ENCODE results near the gene ZNF816.
"Not testable (repeated sequence)": the region's sequence is repeated elsewhere in the genome, so short reads cannot be mapped to it uniquely, and the experiment has no call there.

ZNF816 gene

DNA sequence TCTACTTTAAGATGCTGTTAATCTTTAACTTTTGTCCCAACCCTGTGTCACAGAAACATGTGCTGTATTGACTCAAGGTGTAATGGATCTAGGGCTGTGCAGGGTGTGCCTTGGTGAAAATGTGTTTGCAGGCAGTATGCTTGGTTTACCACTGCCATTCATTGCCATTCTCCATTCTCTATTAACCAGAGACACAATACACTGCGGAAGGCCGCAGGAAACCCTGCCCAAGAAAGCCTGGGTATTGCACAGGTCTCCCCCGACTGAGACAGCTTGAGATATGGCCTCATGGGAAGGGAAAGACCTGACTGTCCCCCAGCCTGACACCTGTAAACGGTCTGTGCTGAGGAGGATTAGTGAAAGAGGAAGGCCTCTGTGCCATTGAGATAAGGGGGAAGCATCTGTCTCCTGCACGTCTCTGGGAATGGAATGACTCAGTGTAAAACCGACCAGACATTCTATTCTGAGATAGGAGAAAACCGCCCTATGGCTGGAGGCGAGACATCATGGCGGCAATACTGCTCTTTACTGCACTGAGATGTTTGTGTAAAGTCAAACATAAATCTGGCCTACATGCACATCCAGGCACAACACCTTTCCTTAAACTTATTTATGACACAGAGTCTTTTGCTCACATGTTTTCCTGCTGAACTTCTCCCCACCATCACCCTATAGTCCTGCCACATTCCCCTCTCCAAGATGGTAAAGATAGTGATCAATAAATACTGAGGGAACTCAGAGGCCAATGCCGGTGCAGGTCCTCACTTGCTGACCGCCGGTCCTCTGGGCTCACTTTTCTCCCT is 26.3 kb downstream of the ZNF816 start:
- peaks cover 0 to 8% of the 10 kb centered on the region in 2 donors for H3K36me3 ChIP-seq (ENCODE audit: control insufficient read depth in 1 of 2, insufficient read depth in 2 of 2, low read length in 2 of 2)
- H3K4me1 ChIP-seq (ENCODE audit: control insufficient read depth in 1 of 2, insufficient read depth in 2 of 2, low read length in 2 of 2), result no peaks in the 10 kb centered on the region
- peaks cover 5 to 13% of the 10 kb centered on the region in 2 donors for H3K9me3 ChIP-seq (ENCODE audit: control insufficient read depth in 1 of 2, low read length in 2 of 2)
- no peak overlapping the region for H3K27ac ChIP-seq (ENCODE audit: low read depth, low read length)
- H3K27me3 ChIP-seq (ENCODE audit: control insufficient read depth in 1 of 2, insufficient read depth in 2 of 2, low read length in 2 of 2), result no peaks in the 10 kb centered on the region
- no peak overlapping the region for H3K9ac ChIP-seq (ENCODE audit: low read depth in 1 of 2, low read length in 2 of 2)
- no peak overlapping the region for H3K4me3 ChIP-seq (ENCODE audit: low read depth in 1 of 2, low read length in 2 of 2)

DNA sequence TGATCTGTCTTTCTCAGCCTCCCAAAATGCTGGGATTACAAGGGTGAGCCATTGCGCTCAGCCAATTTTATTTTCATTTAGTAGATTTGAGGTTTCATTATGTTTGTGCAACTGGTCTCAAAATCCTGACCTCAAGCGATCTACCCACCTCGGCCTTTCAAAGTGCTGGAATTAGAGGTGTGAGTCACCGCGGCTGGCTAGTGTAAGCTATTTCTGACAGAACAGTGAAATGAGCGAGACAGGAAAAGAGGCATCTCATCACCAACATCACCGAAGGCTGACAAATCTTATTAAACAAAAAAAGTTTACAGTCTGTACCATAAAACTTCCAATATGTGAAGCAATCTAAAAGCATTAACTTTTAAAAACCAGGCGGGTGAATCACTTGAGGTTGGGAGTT is 27.2 kb downstream of the ZNF816 start:
- Histone ChIP-seq H3K4me1 (ENCODE audit: control insufficient read depth in 1 of 2, insufficient read depth in 2 of 2, low read length in 2 of 2) (no peaks in the 10 kb centered on the region), H3K9ac (ENCODE audit: low read depth in 1 of 2, low read length in 2 of 2) (no peak overlapping the region), H3K27me3 (ENCODE audit: control insufficient read depth in 1 of 2, insufficient read depth in 2 of 2, low read length in 2 of 2) (no peaks in the 10 kb centered on the region), H3K4me3 (ENCODE audit: low read depth in 1 of 2, low read length in 2 of 2) (no peak overlapping the region), H3K36me3 (ENCODE audit: control insufficient read depth in 1 of 2, insufficient read depth in 2 of 2, low read length in 2 of 2) (peaks cover 0 to 8% of the 10 kb centered on the region in 2 donors), H3K27ac (ENCODE audit: low read depth, low read length) (no peak overlapping the region), H3K9me3 (ENCODE audit: control insufficient read depth in 1 of 2, low read length in 2 of 2) (peaks cover 5 to 13% of the 10 kb centered on the region in 2 donors)

DNA sequence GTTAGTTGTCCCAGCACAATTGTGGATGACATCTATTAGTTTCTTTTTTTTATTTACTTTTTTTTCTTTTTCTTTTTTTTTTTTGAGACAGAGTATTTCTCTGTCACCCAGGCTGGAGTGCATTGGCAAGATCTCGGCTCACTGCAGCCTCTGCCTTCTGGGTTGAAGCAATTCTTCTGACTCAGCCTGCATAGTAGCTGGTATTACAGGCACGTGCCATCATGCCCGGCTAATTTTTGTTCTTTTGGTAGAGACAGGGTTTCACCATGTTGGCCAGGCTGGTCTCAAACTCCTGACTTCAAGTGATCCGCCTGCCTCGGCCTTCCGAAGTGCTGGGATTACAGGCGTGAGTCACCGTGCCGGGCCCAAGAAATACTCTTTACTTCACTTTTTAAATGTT is 38.0 kb downstream of the ZNF816 start:
- not testable (repeated sequence) for H3K27me3 ChIP-seq (ENCODE audit: control insufficient read depth in 1 of 2, insufficient read depth in 2 of 2, low read length in 2 of 2); H3K9ac ChIP-seq (ENCODE audit: low read depth in 1 of 2, low read length in 2 of 2); H3K9me3 ChIP-seq (ENCODE audit: control insufficient read depth in 1 of 2, low read length in 2 of 2); H3K27ac ChIP-seq (ENCODE audit: low read depth, low read length); H3K4me3 ChIP-seq (ENCODE audit: low read depth in 1 of 2, low read length in 2 of 2)
- H3K4me1 ChIP-seq (ENCODE audit: control insufficient read depth in 1 of 2, insufficient read depth in 2 of 2, low read length in 2 of 2), result peaks cover 0 to 19% of the 10 kb centered on the region in 2 donors
- peaks cover 3 to 21% of the 10 kb centered on the region in 2 donors for H3K36me3 ChIP-seq (ENCODE audit: control insufficient read depth in 1 of 2, insufficient read depth in 2 of 2, low read length in 2 of 2)

DNA sequence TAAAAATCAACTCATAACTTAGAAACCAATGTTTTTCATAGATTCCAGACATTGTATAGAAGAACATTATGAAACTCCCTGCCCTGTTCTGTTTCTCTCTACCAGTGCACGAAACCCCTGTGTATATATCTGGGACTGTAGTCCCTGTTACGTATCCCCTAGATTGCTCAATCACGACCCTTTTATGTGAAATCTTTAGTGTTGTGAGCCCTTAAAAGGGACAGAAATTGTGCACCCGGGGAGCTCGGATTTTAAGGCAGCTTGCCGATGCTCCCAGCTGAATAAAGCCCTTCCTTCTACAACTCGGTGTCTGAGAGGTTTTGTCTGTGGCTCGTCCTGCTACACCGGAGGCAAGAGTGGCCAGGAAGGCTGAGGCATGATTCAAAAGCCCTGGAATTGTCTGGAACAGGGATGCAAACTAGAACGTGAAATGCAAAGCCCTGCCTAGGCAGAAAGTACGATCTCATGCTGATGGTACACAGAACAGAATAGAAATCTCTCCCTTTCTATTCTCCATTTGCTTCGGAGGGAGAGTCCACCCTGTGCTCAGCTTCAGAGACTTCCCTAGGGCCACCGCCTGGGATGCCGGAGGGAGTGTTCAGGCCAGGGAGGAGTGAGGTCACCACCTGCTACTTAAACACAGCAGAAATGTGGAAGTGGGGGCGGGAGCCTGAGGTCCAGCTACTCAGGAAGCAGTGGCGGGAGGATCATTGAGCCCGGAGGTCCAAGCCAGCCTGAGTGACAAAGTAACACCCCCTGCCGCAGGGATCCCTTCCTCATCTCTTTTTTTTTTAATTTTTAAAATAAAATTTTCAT is 38.7 kb downstream of the ZNF816 start:
- Histone ChIP-seq H3K4me1 (ENCODE audit: control insufficient read depth in 1 of 2, insufficient read depth in 2 of 2, low read length in 2 of 2) (peaks cover 0 to 19% of the 10 kb centered on the region in 2 donors), H3K4me3 (ENCODE audit: low read depth in 1 of 2, low read length in 2 of 2) (peak overlapping the region; percentile 84 to 98), H3K36me3 (ENCODE audit: control insufficient read depth in 1 of 2, insufficient read depth in 2 of 2, low read length in 2 of 2) (peaks cover 3 to 15% of the 10 kb centered on the region in 2 donors), H3K27me3 (ENCODE audit: control insufficient read depth in 1 of 2, insufficient read depth in 2 of 2, low read length in 2 of 2) (no peaks in the 10 kb centered on the region), H3K27ac (ENCODE audit: low read depth, low read length) (peak overlapping the region; percentile 20), H3K9me3 (ENCODE audit: control insufficient read depth in 1 of 2, low read length in 2 of 2) (peaks cover 0 to 3% of the 10 kb centered on the region in 2 donors), H3K9ac (ENCODE audit: low read depth in 1 of 2, low read length in 2 of 2) (peak overlapping the region in 1 of 2 donors; percentile 89)

DNA sequence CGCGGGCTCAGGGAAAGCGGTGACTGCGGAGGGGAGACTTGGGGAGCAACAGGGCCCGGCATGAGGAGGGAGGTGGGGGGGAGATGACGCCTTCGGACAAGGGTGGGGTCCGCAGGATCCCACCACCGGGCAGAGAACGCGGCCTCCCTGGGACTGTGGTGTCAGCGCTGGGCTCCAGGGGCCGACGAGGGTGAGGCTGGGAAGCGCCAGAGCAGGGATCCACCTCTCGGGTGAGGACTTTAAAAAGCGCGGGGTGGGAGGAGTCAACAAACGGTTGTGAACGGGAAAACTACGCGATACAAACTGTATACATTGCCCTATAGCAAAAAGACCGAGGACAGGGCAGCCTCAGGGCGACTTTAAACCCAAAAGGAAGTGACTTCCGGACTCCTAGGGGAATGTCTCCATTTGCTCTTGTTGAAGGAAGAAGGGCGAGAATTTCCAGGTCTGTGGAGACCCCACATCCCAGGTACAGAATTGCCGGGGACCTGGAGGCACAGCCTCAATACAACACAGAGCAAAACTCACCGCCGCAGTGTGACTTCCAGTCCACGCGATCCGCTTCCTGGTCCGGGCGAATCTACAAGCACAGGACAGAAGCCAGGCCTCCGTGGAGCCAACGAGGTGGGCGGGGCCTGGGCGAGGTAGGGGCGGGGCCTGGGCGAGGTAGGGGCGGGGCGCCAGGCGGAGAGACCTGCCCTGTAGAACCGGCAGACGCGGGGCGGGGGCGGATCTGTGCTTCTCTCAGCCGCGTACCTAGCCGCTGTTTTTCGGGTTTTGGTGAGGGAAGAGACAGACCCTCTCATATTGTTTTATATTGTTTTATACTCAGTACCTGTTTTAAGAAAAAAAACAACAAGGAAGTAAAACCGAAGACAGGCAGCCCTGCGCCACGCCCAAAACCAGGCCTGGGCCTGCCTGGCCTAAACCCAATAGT is 39.6 kb downstream of the ZNF816 start, which contains the start of gene ZNF888:
Gene ZNF888, minus strand, starts transcription at position 588 of the 937 bp plus-strand sequence. CDS start 5,555 bp downstream, outside the sequence.
- peaks cover 0 to 6% of the 10 kb centered on the region in 2 donors for H3K36me3 ChIP-seq (ENCODE audit: control insufficient read depth in 1 of 2, insufficient read depth in 2 of 2, low read length in 2 of 2)
- H3K9ac ChIP-seq (ENCODE audit: low read depth in 1 of 2, low read length in 2 of 2), result peak within 1 kb of the TSS; percentile 89 to 96
- no peaks in the 10 kb centered on the region for H3K27me3 ChIP-seq (ENCODE audit: control insufficient read depth in 1 of 2, insufficient read depth in 2 of 2, low read length in 2 of 2)
- H3K9me3 ChIP-seq (ENCODE audit: control insufficient read depth in 1 of 2, low read length in 2 of 2), result no peaks in the 10 kb centered on the region
- H3K27ac ChIP-seq (ENCODE audit: low read depth, low read length), result peak within 1 kb of the TSS; percentile 79
- peaks cover 0 to 19% of the 10 kb centered on the region in 2 donors for H3K4me1 ChIP-seq (ENCODE audit: control insufficient read depth in 1 of 2, insufficient read depth in 2 of 2, low read length in 2 of 2)
- H3K4me3 ChIP-seq (ENCODE audit: low read depth in 1 of 2, low read length in 2 of 2), result peak within 1 kb of the TSS; percentile 84 to 98

DNA sequence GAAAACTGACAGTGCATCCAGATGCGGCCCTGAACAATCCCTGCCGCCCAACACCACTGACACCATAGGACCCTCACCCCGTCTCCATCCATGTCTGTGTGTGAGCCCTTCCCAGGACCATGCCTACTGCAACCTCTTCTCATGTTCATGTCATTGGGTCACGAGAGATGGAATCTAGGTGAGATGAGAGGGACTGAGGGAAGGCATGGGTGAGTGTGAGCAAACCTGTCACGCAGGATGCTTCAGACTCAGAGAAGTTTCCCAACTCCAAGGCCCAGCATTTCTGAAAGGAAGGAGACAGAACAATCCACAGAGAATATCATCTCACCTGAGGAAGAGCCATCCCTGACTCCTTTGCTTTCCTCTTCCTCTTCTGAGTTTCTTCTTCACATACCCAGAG is 45.1 kb downstream of the ZNF816 start:
- no peak overlapping the region for H3K9ac ChIP-seq (ENCODE audit: low read depth in 1 of 2, low read length in 2 of 2)
- no peak overlapping the region for H3K27ac ChIP-seq (ENCODE audit: low read depth, low read length)
- peaks cover 0 to 36% of the 10 kb centered on the region in 2 donors for H3K36me3 ChIP-seq (ENCODE audit: control insufficient read depth in 1 of 2, insufficient read depth in 2 of 2, low read length in 2 of 2)
- peaks cover 0 to 5% of the 10 kb centered on the region in 2 donors for H3K4me1 ChIP-seq (ENCODE audit: control insufficient read depth in 1 of 2, insufficient read depth in 2 of 2, low read length in 2 of 2)
- no peaks in the 10 kb centered on the region for H3K27me3 ChIP-seq (ENCODE audit: control insufficient read depth in 1 of 2, insufficient read depth in 2 of 2, low read length in 2 of 2)
- H3K4me3 ChIP-seq (ENCODE audit: low read depth in 1 of 2, low read length in 2 of 2), result no peak overlapping the region
- no peaks in the 10 kb centered on the region for H3K9me3 ChIP-seq (ENCODE audit: control insufficient read depth in 1 of 2, low read length in 2 of 2)

DNA sequence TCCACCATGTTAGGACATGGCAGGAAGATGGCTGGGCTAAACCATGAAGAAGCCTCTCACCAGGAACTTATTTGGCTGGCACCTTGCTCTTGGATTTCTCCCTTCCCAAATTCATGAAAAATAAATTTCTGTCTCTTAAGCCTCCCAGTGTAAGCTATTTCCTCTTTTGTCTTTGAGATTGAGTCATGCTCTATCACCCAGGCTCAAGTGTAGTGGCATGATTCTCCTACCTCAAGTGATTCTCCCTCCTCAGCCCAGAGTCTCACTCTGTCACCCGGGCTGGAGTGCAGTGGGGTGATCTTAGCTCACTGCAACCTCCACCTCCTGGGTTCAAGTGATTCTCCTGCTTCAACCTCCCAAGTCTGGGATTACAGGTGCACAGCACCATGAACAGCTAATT is 52.0 kb downstream of the ZNF816 start:
- H3K9me3 ChIP-seq (ENCODE audit: control insufficient read depth in 1 of 2, low read length in 2 of 2), result peaks cover 11 to 30% of the 10 kb centered on the region in 2 donors
- no peak overlapping the region for H3K9ac ChIP-seq (ENCODE audit: low read depth in 1 of 2, low read length in 2 of 2)
- no peaks in the 10 kb centered on the region for H3K27me3 ChIP-seq (ENCODE audit: control insufficient read depth in 1 of 2, insufficient read depth in 2 of 2, low read length in 2 of 2)
- peaks cover 15 to 58% of the 10 kb centered on the region in 2 donors for H3K36me3 ChIP-seq (ENCODE audit: control insufficient read depth in 1 of 2, insufficient read depth in 2 of 2, low read length in 2 of 2)
- H3K4me3 ChIP-seq (ENCODE audit: low read depth in 1 of 2, low read length in 2 of 2), result no peak overlapping the region
- H3K27ac ChIP-seq (ENCODE audit: low read depth, low read length), result no peak overlapping the region
- no peaks in the 10 kb centered on the region for H3K4me1 ChIP-seq (ENCODE audit: control insufficient read depth in 1 of 2, insufficient read depth in 2 of 2, low read length in 2 of 2)

DNA sequence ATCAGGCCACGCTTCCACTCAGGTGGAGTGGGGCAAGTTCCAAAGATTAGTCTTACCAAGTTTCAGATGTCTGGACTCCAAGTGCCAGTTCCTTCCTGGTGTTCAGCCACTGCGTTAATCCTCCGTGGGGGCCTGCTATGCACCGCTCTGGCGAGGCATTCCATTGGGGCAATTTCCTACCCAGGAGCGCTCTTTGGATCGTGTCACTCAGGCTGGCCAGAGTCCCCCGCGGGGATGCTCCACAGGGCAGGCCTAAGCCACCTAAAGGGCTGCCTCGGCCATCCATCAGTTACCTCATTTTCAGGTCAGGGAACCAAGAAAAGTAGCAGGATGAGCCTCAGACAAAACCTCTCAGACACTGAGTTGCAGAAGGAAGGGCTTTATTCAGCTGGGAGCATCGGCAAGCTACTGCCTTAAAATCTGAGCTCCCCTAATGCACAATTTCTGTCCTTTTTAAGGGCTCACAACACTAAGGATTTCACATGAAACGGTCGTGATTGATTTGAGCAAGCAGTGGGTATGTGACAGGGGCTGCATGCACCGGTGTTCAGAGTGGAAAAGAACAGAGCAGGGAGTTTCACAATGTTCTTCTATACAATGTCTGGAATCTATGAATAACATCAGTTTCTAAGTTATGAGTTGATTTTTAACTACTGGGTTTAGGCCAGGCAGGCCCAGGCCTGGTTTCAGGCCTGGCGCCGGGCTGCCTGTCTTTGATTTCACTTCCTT is 58.5 kb downstream of the ZNF816 start:
- H3K27ac ChIP-seq (ENCODE audit: low read depth, low read length); H3K9ac ChIP-seq (ENCODE audit: low read depth in 1 of 2, low read length in 2 of 2); H3K27me3 ChIP-seq (ENCODE audit: control insufficient read depth in 1 of 2, insufficient read depth in 2 of 2, low read length in 2 of 2); H3K4me3 ChIP-seq (ENCODE audit: low read depth in 1 of 2, low read length in 2 of 2); H3K4me1 ChIP-seq (ENCODE audit: control insufficient read depth in 1 of 2, insufficient read depth in 2 of 2, low read length in 2 of 2): not testable (repeated sequence)
- Histone ChIP-seq H3K9me3 (ENCODE audit: control insufficient read depth in 1 of 2, low read length in 2 of 2) (peaks cover 11 to 37% of the 10 kb centered on the region in 2 donors), H3K36me3 (ENCODE audit: control insufficient read depth in 1 of 2, insufficient read depth in 2 of 2, low read length in 2 of 2) (peaks cover 15 to 29% of the 10 kb centered on the region in 2 donors)

DNA sequence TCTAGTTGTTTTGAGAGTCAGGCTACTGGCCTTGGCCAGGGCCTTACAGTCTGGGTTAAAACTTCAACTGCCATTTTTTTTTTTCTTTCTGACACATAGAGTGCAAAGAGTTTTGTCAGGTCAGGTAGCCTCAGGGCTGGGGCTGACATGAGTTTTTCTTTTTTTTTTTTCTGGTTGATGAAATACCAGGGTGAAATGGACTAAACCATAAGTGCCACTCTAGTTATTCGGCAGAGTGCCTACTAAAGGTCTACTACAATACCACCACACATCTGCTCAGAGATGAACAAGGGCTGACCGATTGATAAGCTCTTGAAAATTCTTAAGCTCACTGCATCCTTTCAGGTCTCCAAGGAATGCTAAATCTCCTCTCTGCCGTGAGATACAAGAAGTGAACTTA is 60.8 kb downstream of the ZNF816 start:
- Histone ChIP-seq H3K9ac (ENCODE audit: low read depth in 1 of 2, low read length in 2 of 2) (no peak overlapping the region), H3K9me3 (ENCODE audit: control insufficient read depth in 1 of 2, low read length in 2 of 2) (peaks cover 6 to 16% of the 10 kb centered on the region in 2 donors), H3K27me3 (ENCODE audit: control insufficient read depth in 1 of 2, insufficient read depth in 2 of 2, low read length in 2 of 2) (no peaks in the 10 kb centered on the region), H3K4me1 (ENCODE audit: control insufficient read depth in 1 of 2, insufficient read depth in 2 of 2, low read length in 2 of 2) (peaks cover 0 to 4% of the 10 kb centered on the region in 2 donors), H3K27ac (ENCODE audit: low read depth, low read length) (no peak overlapping the region), H3K4me3 (ENCODE audit: low read depth in 1 of 2, low read length in 2 of 2) (no peak overlapping the region), H3K36me3 (ENCODE audit: control insufficient read depth in 1 of 2, insufficient read depth in 2 of 2, low read length in 2 of 2) (peaks cover 4 to 9% of the 10 kb centered on the region in 2 donors)

Data from duodenal mucosa (tissue), 2 donors.